PC-3 (cell line): ENCODE measurements around the gene CRYGA. TPM values are rescaled to one million over a fixed set of nuclear protein-coding genes. Genes with fewer than 3 reads are reported as not detected.

ENCODE experiments used
- ATAC-seq: fragments of 200-7000 bp; cut with Tn5 transposase; 2 replicates; pipeline ENCODE4 v1.9.1; 2020; ENCODE audit warnings: mild to moderate bottlenecking, moderate library complexity
- BruUV-seq: library from RNA; stranded (reverse); fragments of 400-500 nt; replicated peaks from 2 replicates; lab custom pipeline; 2021; lab: Mats Ljungman, UMichigan
- CTCF ChIA-PET: fragments of 300-600 bp; sonication (Branson Sonifier 250); formaldehyde crosslinking; loops from one replicate; lab custom pipeline; 2022; ENCODE audit warnings: antibody characterized with exemption; lab: Charles Lee
- POLR2A ChIA-PET: fragments of 300-600 bp; sonication (Branson Sonifier 250); formaldehyde crosslinking; loops from one replicate; lab custom pipeline; 2022; ENCODE audit warnings: antibody characterized with exemption; ENCODE audit not compliant: unreplicated experiment; lab: Charles Lee
- DNase-seq: peaks from one replicate; pipeline ENCODE4 v3.0.0-alpha.2; 2015
- H2AFZ ChIP-seq: fragments of 300-600 bp; sonication (generic); 2 replicates; pipeline ENCODE4 v1.6.0; 2016; ENCODE audit warnings: antibody characterized with exemption, low read length
- H3F3A ChIP-seq: fragments of 300-600 bp; sonication (generic); one replicate; pipeline ENCODE4 v1.6.0; 2017; ENCODE audit warnings: antibody characterized with exemption, low read length, control low read depth, mild to moderate bottlenecking; ENCODE audit not compliant: unreplicated experiment
- H3K27ac ChIP-seq: fragments of 300-600 bp; sonication (generic); 2 replicates; pipeline ENCODE4 v1.5.1; 2016; ENCODE audit warnings: mild to moderate bottlenecking, low read length
- H3K27me3 ChIP-seq: fragments of 300-600 bp; sonication (generic); 2 replicates; pipeline ENCODE4 v1.6.1; 2016; ENCODE audit warnings: low read length, mixed read lengths
- H3K36me3 ChIP-seq: fragments of 300-600 bp; sonication (generic); 2 replicates; pipeline ENCODE4 v1.6.1; 2016; ENCODE audit warnings: low read depth, mixed run types, low read length, mixed read lengths
- H3K4me1 ChIP-seq: fragments of 300-600 bp; sonication (generic); 2 replicates; pipeline ENCODE4 v1.5.1; 2016; ENCODE audit warnings: low read length; ENCODE audit not compliant: insufficient read depth
- H3K4me2 ChIP-seq: fragments of 300-600 bp; sonication (generic); 2 replicates; pipeline ENCODE4 v1.6.0; 2016; ENCODE audit warnings: low read length
- H3K4me3 ChIP-seq: fragments of 300-600 bp; sonication (generic); 2 replicates; pipeline ENCODE4 v1.5.1; 2016; ENCODE audit warnings: mild to moderate bottlenecking, low read length, mixed read lengths
- H3K79me2 ChIP-seq: fragments of 300-600 bp; sonication (generic); 2 replicates; pipeline ENCODE4 v1.6.1; 2017; ENCODE audit warnings: low read length, mixed read lengths
- H3K9ac ChIP-seq: fragments of 300-600 bp; sonication (generic); 2 replicates; pipeline ENCODE4 v1.6.0; 2016; ENCODE audit warnings: mild to moderate bottlenecking, low read length
- H3K9me2 ChIP-seq: fragments of 300-600 bp; sonication (generic); replicated peaks from 2 replicates; pipeline ENCODE4 v1.6.1; 2016; ENCODE audit warnings: mixed run types, low read length, mixed read lengths
- H3K9me3 ChIP-seq: fragments of 300-600 bp; sonication (generic); 2 replicates; pipeline ENCODE4 v1.6.1; 2016; ENCODE audit warnings: low read length, mixed read lengths
- H4K20me1 ChIP-seq: fragments of 300-600 bp; sonication (generic); 2 replicates; pipeline ENCODE4 v1.6.1; 2016; ENCODE audit warnings: low read length, mixed read lengths
- EZH2 ChIP-seq: fragments of 300-600 bp; sonication (generic); IDR thresholded peaks from one replicate; pipeline ENCODE4 v1.6.1; 2017; ENCODE audit warnings: antibody characterized with exemption, mild to moderate bottlenecking, low read length; ENCODE audit not compliant: unreplicated experiment
- EZH2phosphoT487 ChIP-seq: fragments of 300-600 bp; sonication (generic); IDR thresholded peaks from 2 replicates; pipeline ENCODE4 v1.6.1; 2018; ENCODE audit warnings: mild to moderate bottlenecking, antibody characterized with exemption, low read length, borderline replicate concordance
- intact Hi-C: fragments of 100-400 bp; cut with micrococcal nuclease; formaldehyde crosslinking; loops from 2 replicates; pipeline ENCODE4 v1.9.0; 2023
- total RNA-seq: library from RNA; depleted of rRNA; stranded (reverse); fragments of >200 nt; gene quantifications from 2 replicates; pipeline ENCODE4 v1.2.3, GENCODE V29; 2014
- TF ChIP-seq, protein P1 (sequence below): fragments of 300-600 bp; sonication (generic); conservative IDR thresholded peaks from 2 replicates; pipeline ENCODE4 v1.5.1; 2017; ENCODE audit warnings: antibody characterized with exemption, low read depth, mild to moderate bottlenecking, low read length

Gene CRYGA
- total RNA-seq, 1 experiment from 2014 or later, result not detected

GRCh38 chr2:208153156-208153555, 10.2 kb downstream of the CRYGA start:
- H3K27me3 ChIP-seq, result no peaks in the 10 kb centered on the region
- intact Hi-C loops, result no loop called here
- no peak overlapping the region for H3K27ac ChIP-seq
- no peak overlapping the region for H2AFZ ChIP-seq
- BruUV-seq, result no TSS peak
- no peak overlapping the region for H3K4me2 ChIP-seq
- H3K79me2 ChIP-seq, result no peaks in the 10 kb centered on the region
- ChIA-PET POLR2A (no interaction called here), CTCF (no interaction called here)
- DNase-seq, result no peak
- no peak overlapping the region for H3K9ac ChIP-seq
- H3K4me3 ChIP-seq, result no peak overlapping the region
- H3K36me3 ChIP-seq, result no peaks in the 10 kb centered on the region
- H4K20me1 ChIP-seq, result no peaks in the 10 kb centered on the region
- H3F3A ChIP-seq, result no peaks in the 10 kb centered on the region
- ATAC-seq, result no peak
- TF ChIP-seq, protein P1, sequence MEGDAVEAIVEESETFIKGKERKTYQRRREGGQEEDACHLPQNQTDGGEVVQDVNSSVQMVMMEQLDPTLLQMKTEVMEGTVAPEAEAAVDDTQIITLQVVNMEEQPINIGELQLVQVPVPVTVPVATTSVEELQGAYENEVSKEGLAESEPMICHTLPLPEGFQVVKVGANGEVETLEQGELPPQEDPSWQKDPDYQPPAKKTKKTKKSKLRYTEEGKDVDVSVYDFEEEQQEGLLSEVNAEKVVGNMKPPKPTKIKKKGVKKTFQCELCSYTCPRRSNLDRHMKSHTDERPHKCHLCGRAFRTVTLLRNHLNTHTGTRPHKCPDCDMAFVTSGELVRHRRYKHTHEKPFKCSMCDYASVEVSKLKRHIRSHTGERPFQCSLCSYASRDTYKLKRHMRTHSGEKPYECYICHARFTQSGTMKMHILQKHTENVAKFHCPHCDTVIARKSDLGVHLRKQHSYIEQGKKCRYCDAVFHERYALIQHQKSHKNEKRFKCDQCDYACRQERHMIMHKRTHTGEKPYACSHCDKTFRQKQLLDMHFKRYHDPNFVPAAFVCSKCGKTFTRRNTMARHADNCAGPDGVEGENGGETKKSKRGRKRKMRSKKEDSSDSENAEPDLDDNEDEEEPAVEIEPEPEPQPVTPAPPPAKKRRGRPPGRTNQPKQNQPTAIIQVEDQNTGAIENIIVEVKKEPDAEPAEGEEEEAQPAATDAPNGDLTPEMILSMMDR, result no peak
- TF ChIP-seq EZH2phosphoT487, result no peak
- no peak for TF ChIP-seq EZH2
- no peaks in the 10 kb centered on the region for H3K9me2 ChIP-seq
- H3K9me3 ChIP-seq, result no peaks in the 10 kb centered on the region
- no peaks in the 10 kb centered on the region for H3K4me1 ChIP-seq

DNA sequence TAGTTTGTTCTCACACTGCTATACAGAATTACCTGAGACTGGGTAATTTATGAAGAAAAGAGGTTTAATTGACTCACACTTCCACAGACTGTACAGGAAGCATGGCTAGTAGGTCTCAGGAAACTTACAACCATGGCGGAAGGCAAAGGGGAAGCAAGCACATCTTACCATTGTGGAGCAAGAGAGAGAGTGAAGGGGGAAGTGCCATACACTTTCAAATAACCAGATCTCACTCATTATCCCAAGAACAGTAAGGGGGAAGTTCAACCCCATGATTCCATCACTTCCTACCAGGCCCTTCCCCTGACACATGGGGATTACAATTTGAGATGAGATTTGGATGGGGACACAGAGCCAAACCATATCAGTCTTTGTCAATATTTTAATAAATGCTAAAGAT, 12.4 kb downstream of the CRYGA start:
- Histone ChIP-seq H3K4me2 (no peak overlapping the region), H3K4me1 (no peaks in the 10 kb centered on the region), H3K9ac (no peak overlapping the region), H3F3A (no peaks in the 10 kb centered on the region), H3K4me3 (no peak overlapping the region), H3K9me2 (no peaks in the 10 kb centered on the region), H2AFZ (no peak overlapping the region), H3K36me3 (no peaks in the 10 kb centered on the region), H4K20me1 (no peaks in the 10 kb centered on the region), H3K27ac (no peak overlapping the region), H3K9me3 (no peaks in the 10 kb centered on the region), H3K27me3 (no peaks in the 10 kb centered on the region), H3K79me2 (no peaks in the 10 kb centered on the region)
- ATAC-seq, result no peak
- CTCF ChIA-PET, result no interaction called here
- POLR2A ChIA-PET, result no interaction called here
- no peak for DNase-seq
- no TSS peak for BruUV-seq
- TF ChIP-seq EZH2phosphoT487, result no peak
- no peak for TF ChIP-seq EZH2
- TF ChIP-seq, protein P1, result no peak
- intact Hi-C loops, result no loop called here

DNA sequence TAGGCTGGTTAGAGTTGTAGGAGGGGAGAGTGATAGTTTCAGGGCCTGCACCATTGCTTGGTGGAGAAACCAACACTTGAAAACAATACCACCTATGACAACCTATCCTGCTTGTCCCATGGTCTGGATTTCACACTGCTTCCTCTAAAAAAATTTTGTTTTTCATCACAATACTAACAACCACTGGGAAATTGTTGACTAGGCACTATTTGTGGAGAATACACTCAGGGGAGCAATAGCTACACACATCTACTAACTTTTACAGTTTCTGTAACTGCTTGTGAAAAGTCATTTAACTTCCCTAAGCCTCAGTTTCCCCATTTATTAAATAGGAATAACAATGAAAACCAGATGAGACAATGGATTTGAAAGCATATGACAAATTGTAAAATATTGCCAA, 13.3 kb downstream of the CRYGA start:
- no peaks in the 10 kb centered on the region for H3K4me1 ChIP-seq
- H3K79me2 ChIP-seq, result no peaks in the 10 kb centered on the region
- no peak overlapping the region for H3K9ac ChIP-seq
- no peak overlapping the region for H3K4me3 ChIP-seq
- H4K20me1 ChIP-seq, result no peaks in the 10 kb centered on the region
- no TSS peak for BruUV-seq
- ChIA-PET POLR2A (no interaction called here), CTCF (no interaction called here)
- H3K4me2 ChIP-seq, result no peak overlapping the region
- H3K27me3 ChIP-seq, result no peaks in the 10 kb centered on the region
- ATAC-seq, result no peak
- TF ChIP-seq EZH2phosphoT487 (no peak), EZH2 (no peak)
- TF ChIP-seq, protein P1, result no peak
- H3K27ac ChIP-seq, result no peak overlapping the region
- H3F3A ChIP-seq, result no peaks in the 10 kb centered on the region
- no peaks in the 10 kb centered on the region for H3K9me2 ChIP-seq
- H3K9me3 ChIP-seq, result no peaks in the 10 kb centered on the region
- DNase-seq, result no peak
- no peaks in the 10 kb centered on the region for H3K36me3 ChIP-seq
- intact Hi-C loops, result no loop called here
- no peak overlapping the region for H2AFZ ChIP-seq
